GM12873 (cell line): ENCODE results near the gene CHN1.

Experiments
- TF ChIP-seq, protein P1 (sequence below): IDR thresholded peaks from 2 replicates; pipeline ENCODE4 v1.5.1; 2012; ENCODE audit warnings: low read depth, mild to moderate bottlenecking, moderate library complexity, low read length, control low read depth; ENCODE audit not compliant: insufficient read depth; ENCODE audit errors: missing control alignments

The CHN1 gene

DNA sequence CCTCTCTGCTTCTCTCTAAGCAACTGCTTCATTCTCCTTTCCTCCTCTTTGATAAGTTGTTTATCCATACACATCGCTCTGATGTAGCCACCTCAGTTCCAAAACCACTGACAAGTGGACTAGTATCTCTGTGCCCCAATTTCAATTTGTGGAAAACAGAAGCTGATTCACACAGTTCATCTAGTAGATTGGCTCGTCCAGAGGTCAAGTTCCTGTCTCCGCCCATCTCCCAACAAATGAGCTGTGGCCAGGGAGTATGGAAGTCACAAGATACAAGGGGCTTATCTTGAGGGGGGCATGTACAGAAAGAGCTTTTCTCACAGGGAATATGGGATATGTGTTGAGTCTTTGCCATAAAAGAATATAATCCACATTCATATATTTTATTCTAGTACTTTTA, 17.7 kb upstream of the CHN1 start:
- TF ChIP-seq, protein P1, sequence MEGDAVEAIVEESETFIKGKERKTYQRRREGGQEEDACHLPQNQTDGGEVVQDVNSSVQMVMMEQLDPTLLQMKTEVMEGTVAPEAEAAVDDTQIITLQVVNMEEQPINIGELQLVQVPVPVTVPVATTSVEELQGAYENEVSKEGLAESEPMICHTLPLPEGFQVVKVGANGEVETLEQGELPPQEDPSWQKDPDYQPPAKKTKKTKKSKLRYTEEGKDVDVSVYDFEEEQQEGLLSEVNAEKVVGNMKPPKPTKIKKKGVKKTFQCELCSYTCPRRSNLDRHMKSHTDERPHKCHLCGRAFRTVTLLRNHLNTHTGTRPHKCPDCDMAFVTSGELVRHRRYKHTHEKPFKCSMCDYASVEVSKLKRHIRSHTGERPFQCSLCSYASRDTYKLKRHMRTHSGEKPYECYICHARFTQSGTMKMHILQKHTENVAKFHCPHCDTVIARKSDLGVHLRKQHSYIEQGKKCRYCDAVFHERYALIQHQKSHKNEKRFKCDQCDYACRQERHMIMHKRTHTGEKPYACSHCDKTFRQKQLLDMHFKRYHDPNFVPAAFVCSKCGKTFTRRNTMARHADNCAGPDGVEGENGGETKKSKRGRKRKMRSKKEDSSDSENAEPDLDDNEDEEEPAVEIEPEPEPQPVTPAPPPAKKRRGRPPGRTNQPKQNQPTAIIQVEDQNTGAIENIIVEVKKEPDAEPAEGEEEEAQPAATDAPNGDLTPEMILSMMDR, result no peak

DNA sequence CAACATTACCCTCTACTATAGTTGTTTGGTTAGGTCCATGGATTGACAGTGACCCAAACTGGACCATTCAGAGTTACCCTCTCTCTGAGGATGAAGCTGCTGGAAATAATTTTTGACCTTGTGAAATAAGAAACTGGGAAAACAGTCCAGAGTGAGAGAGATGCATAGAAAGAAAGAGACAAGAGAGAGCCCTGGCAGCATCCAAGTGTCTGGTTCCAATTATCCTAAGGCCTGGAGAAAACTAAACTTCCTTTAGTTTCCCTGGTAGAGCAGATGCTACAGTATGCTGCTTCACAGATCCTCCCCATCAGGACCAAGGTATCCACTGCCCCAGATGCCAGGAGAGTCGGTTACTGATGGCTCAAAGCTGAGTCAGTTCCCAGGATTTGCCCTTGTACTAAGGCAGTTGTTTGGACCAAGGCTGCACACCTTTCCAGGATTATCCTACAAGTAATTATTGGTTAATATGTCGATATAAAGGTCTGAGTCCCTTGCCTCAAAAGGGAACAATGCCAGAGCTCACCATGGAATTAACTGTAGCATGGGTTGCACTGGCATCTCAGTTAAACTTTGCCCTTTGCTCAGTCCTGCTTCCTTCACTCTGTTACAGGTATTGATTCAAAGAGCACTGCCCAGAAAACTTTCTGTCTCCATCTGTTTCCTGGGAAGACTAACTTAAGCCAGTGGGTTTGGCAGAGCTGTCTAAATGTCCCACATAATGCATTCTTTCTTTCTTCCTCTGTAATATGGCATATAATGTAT, 14.6 kb upstream of the CHN1 start:
- TF ChIP-seq, protein P1, result no peak

DNA sequence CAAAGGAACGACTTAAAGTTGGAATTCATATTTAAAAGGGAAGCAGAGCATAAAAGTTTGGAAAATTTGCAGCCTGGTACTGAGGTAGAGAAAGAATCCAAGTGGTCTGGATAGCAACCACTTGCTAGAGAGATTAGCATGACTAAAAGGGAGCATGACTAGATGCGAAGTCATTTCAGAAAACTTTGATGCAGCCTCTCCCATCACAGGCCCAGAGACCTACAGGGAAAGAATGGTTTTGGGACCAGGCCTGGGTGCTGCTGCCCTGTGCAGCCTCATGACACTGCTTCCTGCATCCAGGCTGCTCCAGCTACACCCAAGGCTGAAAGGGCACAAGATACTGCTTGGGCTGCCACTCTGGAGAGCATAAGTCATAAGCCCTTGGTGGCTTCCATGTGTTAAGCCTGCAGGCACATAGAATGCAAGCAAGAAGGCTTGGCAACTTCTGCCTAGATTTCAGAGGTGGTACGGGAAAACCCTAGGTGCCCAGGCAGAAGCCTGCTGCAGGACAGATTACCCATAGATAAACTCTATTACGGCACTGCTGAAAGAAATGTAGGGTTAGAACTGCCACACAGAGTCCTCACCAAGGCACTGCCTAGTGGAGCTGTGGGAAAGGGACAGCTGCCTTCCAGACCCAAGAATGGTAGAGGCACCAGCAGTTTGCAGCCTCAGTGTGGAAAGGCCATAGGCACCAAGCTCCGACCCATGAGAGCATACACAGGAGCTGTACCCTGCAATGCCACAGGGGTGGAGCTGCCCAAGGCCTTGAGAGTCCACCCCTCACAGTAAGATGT, 12.6 kb upstream of the CHN1 start:
- TF ChIP-seq, protein P1, result no peak

DNA sequence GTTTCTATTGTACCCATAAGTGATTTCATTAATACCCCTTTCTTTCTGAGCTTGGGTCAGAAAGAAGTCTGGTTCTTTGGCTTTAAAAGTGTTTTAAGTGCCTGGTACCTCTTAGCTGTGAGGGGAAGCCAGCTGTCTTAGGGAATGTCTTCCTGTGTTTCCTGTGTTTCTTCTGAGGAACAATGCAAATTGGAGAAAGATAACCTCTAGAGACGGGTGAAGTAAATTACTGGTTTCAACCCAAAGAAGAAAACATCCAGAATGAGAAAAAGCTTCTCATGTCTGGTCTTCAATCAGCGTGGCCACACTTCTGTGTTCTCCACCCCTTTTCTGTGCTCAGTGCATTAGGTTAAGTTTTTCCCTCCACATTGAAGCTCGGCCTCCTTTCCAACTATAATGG, 10.2 kb upstream of the CHN1 start:
- TF ChIP-seq, protein P1, result no peak

DNA sequence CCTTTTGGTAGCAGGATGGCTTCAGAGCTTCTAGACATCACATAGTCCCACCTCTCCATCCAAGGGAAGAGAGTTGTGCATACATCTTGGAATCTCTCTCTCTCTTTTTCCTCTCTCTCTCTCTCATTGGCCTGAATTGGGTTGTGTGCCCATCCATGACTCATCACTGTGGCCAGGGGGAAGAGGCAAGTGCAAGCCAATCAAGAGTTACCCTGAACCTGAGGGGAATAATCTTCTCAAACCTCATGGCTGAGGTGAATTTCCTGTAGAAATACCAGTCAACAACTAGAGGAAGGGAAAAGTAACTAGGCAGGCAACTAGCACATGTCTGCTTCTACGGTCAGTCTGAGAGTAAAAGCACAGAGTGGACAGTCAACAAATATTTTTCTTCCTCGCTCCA, 7.3 kb upstream of the CHN1 start:
- TF ChIP-seq, protein P1, result no peak

DNA sequence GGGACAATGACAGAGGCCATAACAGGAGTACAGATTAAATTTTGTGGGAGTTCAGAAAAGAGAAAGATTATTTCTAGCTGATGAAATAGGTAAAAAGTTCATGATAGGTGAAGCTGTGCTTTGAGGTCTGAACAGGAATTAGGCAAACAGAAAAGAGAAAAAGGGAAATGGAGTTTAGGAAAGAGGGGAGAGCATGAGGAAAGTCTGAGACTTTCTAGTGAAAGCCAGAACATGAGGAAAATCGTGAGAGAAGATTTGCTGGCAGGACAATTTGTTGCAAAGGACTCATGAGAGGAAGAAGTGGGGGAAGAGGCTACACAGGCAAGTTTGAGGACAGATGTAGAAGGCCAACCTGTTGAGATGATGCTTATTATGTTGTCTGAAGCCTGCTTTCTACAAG, 6.3 kb upstream of the CHN1 start:
- TF ChIP-seq, protein P1, result no peak

DNA sequence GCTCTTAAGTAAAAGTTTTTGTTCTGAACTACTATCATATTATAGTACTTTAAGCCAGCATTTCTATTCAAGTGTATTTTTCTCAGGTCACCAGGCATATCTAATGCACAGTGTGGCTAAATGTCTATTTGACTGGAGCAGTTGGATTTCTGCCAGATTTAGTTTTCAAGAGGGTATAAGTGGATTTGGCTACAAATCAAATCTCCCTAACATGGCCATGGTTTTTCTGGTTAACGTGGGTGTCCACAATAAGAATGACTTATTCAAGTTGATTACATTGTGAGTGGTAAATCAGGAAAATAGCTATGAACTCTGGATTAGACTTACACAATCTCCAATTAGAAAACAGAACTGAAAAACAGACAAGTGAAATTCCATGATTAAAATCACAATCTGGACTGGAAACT, 5.7 kb upstream of the CHN1 start:
- TF ChIP-seq, protein P1, result no peak
